HepG2 (cell line): ENCODE measurements around the gene PEX12. TPM values are rescaled to one million over a fixed set of nuclear protein-coding genes. Genes with fewer than 3 reads are reported as not detected.

Experiments
- ATAC-seq: fragments of 200-7000 bp; cut with Tn5 transposase; 3 replicates; pipeline ENCODE4 v1.9.1; 2020; ENCODE audit warnings: mild to moderate bottlenecking, moderate library complexity
- BruUV-seq: library from RNA; stranded (reverse); fragments of 400-500 nt; replicated peaks from 2 replicates; lab custom pipeline; 2021; lab: Mats Ljungman, UMichigan
- CTCF ChIA-PET: fragments of 300-600 bp; formaldehyde crosslinking; extraction: SDS; loops from one replicate; lab custom pipeline; 2021; ENCODE audit warnings: low total read pairs, inconsistent platforms, low intra/inter-chr PET ratio; lab: Yijun Ruan, JAX
- POLR2A ChIA-PET: fragments of 350-600 bp; sonication (Branson Sonifier 250); formaldehyde crosslinking; loops from one replicate; lab custom pipeline; 2020; ENCODE audit warnings: antibody characterized with exemption, inconsistent platforms; lab: Yijun Ruan, JAX
- DNase-seq: peaks from one replicate; pipeline ENCODE4 v3.0.0-alpha.2; 2015; ENCODE audit warnings: low spot score
- FAIRE-seq: peaks from 3 replicates; lab custom pipeline; 2011; peaks lifted over from hg19 to GRCh38; lab: Jason Lieb, UNC
- H2AFZ ChIP-seq: one replicate; pipeline ENCODE4 v1.6.1; 2011; ENCODE audit warnings: low read length, inconsistent platforms
- H3K27ac ChIP-seq: fragments of 300-600 bp; 3 replicates; pipeline ENCODE4 v1.8.0; 2011; ENCODE audit warnings: mixed run types, mild to moderate bottlenecking, mixed read lengths, low read length, inconsistent platforms; ENCODE audit not compliant: insufficient read depth; ENCODE audit errors: extremely low read length
- H3K27me3 ChIP-seq, 2 experiments: fragments of 200-600 bp in 1 of 2; 2 replicates in 1 of 2; 3 replicates in 1 of 2; pipeline versions ENCODE4 v1.6.0 to v1.8.0; 2011; ENCODE audit warnings: low read length in 2 of 2, mild to moderate bottlenecking in 2 of 2, moderate library complexity in 2 of 2, inconsistent platforms in 1 of 2; ENCODE audit not compliant: insufficient read depth in 2 of 2, control insufficient read depth in 1 of 2
- H3K36me3 ChIP-seq, 2 experiments: fragments of 200-600 bp in 1 of 2; replicated peaks in 1 of 2; 2 replicates in 1 of 2; 3 replicates in 1 of 2; pipeline versions ENCODE4 v1.5.1 to v1.8.0; 2011; ENCODE audit warnings: low read length in 2 of 2, inconsistent platforms in 1 of 2; ENCODE audit not compliant: insufficient read depth in 2 of 2, control insufficient read depth in 1 of 2
- H3K4me1 ChIP-seq: 2 replicates; pipeline ENCODE4 v1.5.1; 2012; ENCODE audit warnings: low read length, inconsistent platforms; ENCODE audit not compliant: insufficient read depth
- H3K4me2 ChIP-seq: 2 replicates; pipeline ENCODE4 v1.6.0; 2011; ENCODE audit warnings: low read depth, low read length, inconsistent platforms
- H3K4me3 ChIP-seq, 3 experiments: fragments of 200-600 bp in 1 of 3; sonication (generic), shearing (Covaris generic) in 1 of 3; replicated peaks in 1 of 3; 2 replicates each; pipeline ENCODE4 v1.5.1; 2011 to 2016; ENCODE audit warnings: low read length in 3 of 3, inconsistent platforms in 2 of 3, low read depth in 2 of 3, mild to moderate bottlenecking in 2 of 3, control low read depth in 1 of 3, mixed read lengths in 1 of 3; ENCODE audit not compliant: insufficient read depth in 1 of 3
- H3K79me2 ChIP-seq: one replicate; pipeline ENCODE4 v1.6.1; 2011; ENCODE audit warnings: low read length, inconsistent platforms; ENCODE audit not compliant: insufficient read depth
- H3K9ac ChIP-seq: 2 replicates; pipeline ENCODE4 v1.6.0; 2011; ENCODE audit warnings: mild to moderate bottlenecking, low read depth, low read length, inconsistent platforms; ENCODE audit not compliant: insufficient read depth
- H3K9me3 ChIP-seq: 2 replicates; pipeline ENCODE4 v1.5.1; 2012; ENCODE audit warnings: mild to moderate bottlenecking, low read length
- H4K20me1 ChIP-seq: 2 replicates; pipeline ENCODE4 v1.6.0; 2011; ENCODE audit warnings: inconsistent platforms, mild to moderate bottlenecking, low read length, moderate library complexity; ENCODE audit not compliant: insufficient read depth
- ARNT ChIP-seq: fragments of 450-650 bp; IDR thresholded peaks from 2 replicates; pipeline ENCODE4 v1.6.1; 2017
- BRCA1 ChIP-seq: sonication (generic); formaldehyde crosslinking; IDR thresholded peaks from 2 replicates; pipeline ENCODE4 v1.4.0; 2020; ENCODE audit warnings: missing genetic modification reagents
- RXRA ChIP-seq: sonication (generic); formaldehyde crosslinking; IDR thresholded peaks from 2 replicates; pipeline ENCODE4 v1.5.1; 2020; ENCODE audit warnings: missing genetic modification reagents
- SALL2 ChIP-seq: sonication (generic); formaldehyde crosslinking; IDR thresholded peaks from 2 replicates; pipeline ENCODE4 v1.8.1; 2023; ENCODE audit warnings: mild to moderate bottlenecking, missing genetic modification reagents, inconsistent platforms
- ZNF558 ChIP-seq: sonication (generic); formaldehyde crosslinking; IDR thresholded peaks from 2 replicates; pipeline ENCODE4 v1.9.0; 2022; ENCODE audit warnings: mild to moderate bottlenecking, missing genetic modification reagents, borderline replicate concordance
- in situ Hi-C: cut with HindIII; loops from 2 replicates; pipeline ENCODE4 v1.10.0; 2017; ENCODE audit warnings: low pct_unique_long_range_greater_than_20kb; ENCODE audit not compliant: extremely low pct_ligation_motif_present
- intact Hi-C: fragments of 100-400 bp; cut with micrococcal nuclease; formaldehyde crosslinking; loops from one replicate; pipeline ENCODE4 v1.10.0; 2022; ENCODE audit not compliant: unreplicated experiment
- polyA plus RNA-seq, 8 experiments: library from polyadenylated mRNA; depleted of rRNA in 3 of 8; stranded (reverse) in 7 of 8; unstranded in 1 of 8; fragments of >200 nt; fragmentation: Illumina TruSeq in 4 of 8; extraction: Trizol in 4 of 8; gene quantifications; 2 replicates each; pipeline versions ENCODE4 v1.2.1 to v1.2.3, GENCODE V29; 2011 to 2016; ENCODE audit warnings: low read depth in 4 of 8, missing spikeins in 1 of 8, mixed read lengths in 1 of 8; ENCODE audit not compliant: insufficient read depth in 1 of 8
- total RNA-seq, 5 experiments: library from RNA; depleted of rRNA; stranded (reverse); fragments of >200 nt; fragmentation: Illumina TruSeq; extraction: Trizol; gene quantifications; 2 replicates each; pipeline ENCODE4 v1.2.3, GENCODE V29; 2016; ENCODE audit warnings: low read depth in 1 of 5
- TF ChIP-seq, protein P1 (sequence below): sonication (generic); formaldehyde crosslinking; IDR thresholded peaks from 2 replicates; pipeline ENCODE4 v1.4.0; 2020; ENCODE audit warnings: missing genetic modification reagents, borderline replicate concordance
- TF ChIP-seq, protein P2 (sequence below), 2 experiments: fragments of 450-650 bp in 1 of 2; sonication (generic) in 1 of 2; formaldehyde crosslinking; IDR thresholded peaks; 2 replicates each; pipeline versions ENCODE4 v1.5.0 to v1.8.0; 2020 to 2022; ENCODE audit warnings: mild to moderate bottlenecking in 1 of 2, missing genetic modification reagents in 1 of 2
- TF ChIP-seq, protein P3 (sequence below): sonication (generic); formaldehyde crosslinking; IDR thresholded peaks from 2 replicates; pipeline ENCODE4 v1.8.0; 2022; ENCODE audit warnings: missing genetic modification reagents, low read depth, mild to moderate bottlenecking, borderline replicate concordance

Gene PEX12
- total and polyA plus RNA-seq, 2 of the 13 experiments (the other 11 are each of a cell fraction or from before 2014, with no cell fraction given): 5.1 to 11.9 TPM

DNA sequence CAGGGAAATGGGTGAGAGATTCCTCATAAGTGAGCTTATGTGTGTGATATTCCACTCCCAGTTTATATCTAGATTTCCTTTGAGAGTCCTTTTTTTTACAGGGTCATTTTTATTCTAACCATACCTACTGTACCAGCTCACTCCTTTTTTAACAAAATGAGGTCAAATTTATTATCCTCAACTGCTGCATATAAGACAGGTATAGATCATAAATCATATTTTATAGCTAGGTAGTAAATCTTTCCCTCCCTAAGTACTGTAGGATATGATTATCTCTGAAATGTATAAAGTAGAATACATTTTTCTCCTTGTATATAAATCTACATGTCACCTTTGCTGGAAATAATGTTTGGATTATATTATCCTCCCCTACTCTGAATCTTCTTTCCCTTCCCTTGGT is 40.3 kb upstream of the PEX12 start:
- intact Hi-C loops: no loop called here
- Histone ChIP-seq H3K9ac (no peak overlapping the region), H2AFZ (no peak overlapping the region), H3K27me3 (no peaks in the 10 kb centered on the region), H3K27ac (no peak overlapping the region), H4K20me1 (no peaks in the 10 kb centered on the region), H3K36me3 (peaks cover 1 to 8% of the 10 kb centered on the region in 2 experiments; a peak in 4 of 5 replicates), H3K9me3 (no peaks in the 10 kb centered on the region), H3K4me3 (no peak overlapping the region), H3K79me2 (no peaks in the 10 kb centered on the region), H3K4me1 (no peaks in the 10 kb centered on the region), H3K4me2 (no peak overlapping the region)
- in situ Hi-C loops: no loop called here
- TF ChIP-seq SALL2 (CRISPR knock-in tag) (no peak), BRCA1 (no peak), RXRA (no peak), ARNT (no peak), ZNF558 (CRISPR knock-in tag) (no peak)
- TF ChIP-seq, protein P1, sequence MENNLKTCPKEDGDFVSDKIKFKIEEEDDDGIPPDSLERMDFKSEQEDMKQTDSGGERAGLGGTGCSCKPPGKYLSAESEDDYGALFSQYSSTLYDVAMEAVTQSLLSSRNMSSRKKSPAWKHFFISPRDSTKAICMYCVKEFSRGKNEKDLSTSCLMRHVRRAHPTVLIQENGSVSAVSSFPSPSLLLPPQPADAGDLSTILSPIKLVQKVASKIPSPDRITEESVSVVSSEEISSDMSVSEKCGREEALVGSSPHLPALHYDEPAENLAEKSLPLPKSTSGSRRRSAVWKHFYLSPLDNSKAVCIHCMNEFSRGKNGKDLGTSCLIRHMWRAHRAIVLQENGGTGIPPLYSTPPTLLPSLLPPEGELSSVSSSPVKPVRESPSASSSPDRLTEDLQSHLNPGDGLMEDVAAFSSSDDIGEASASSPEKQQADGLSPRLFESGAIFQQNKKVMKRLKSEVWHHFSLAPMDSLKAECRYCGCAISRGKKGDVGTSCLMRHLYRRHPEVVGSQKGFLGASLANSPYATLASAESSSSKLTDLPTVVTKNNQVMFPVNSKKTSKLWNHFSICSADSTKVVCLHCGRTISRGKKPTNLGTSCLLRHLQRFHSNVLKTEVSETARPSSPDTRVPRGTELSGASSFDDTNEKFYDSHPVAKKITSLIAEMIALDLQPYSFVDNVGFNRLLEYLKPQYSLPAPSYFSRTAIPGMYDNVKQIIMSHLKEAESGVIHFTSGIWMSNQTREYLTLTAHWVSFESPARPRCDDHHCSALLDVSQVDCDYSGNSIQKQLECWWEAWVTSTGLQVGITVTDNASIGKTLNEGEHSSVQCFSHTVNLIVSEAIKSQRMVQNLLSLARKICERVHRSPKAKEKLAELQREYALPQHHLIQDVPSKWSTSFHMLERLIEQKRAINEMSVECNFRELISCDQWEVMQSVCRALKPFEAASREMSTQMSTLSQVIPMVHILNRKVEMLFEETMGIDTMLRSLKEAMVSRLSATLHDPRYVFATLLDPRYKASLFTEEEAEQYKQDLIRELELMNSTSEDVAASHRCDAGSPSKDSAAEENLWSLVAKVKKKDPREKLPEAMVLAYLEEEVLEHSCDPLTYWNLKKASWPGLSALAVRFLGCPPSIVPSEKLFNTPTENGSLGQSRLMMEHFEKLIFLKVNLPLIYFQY (CRISPR knock-in tag): no peak
- TF ChIP-seq, protein P2, sequence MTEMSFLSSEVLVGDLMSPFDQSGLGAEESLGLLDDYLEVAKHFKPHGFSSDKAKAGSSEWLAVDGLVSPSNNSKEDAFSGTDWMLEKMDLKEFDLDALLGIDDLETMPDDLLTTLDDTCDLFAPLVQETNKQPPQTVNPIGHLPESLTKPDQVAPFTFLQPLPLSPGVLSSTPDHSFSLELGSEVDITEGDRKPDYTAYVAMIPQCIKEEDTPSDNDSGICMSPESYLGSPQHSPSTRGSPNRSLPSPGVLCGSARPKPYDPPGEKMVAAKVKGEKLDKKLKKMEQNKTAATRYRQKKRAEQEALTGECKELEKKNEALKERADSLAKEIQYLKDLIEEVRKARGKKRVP (CRISPR knock-in tag; IDR thresholded peaks at IDR 0.05): no peak
- TF ChIP-seq, protein P3, sequence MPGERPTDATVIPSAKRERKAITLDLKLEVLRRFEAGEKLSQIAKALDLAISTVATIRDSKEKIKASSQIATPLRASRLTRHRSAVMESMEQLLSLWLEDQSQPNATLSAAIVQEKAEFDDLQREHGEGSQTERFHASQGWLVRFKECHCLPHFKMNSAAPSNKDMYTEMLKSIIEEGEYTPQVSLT: no peak
- no peak for DNase-seq
- ATAC-seq: no peak
- BruUV-seq: no TSS peak
- CTCF ChIA-PET: no interaction called here
- FAIRE-seq: no peak
- POLR2A ChIA-PET: no interaction called here
